HepG2 (cell line): ENCODE results near the gene TMEM167A. TPM values are rescaled to one million over a fixed set of nuclear protein-coding genes. Genes with fewer than 3 reads are reported as not detected.

ENCODE experiments used
- CAMTA2 ChIP-seq: sonication (generic); formaldehyde crosslinking; IDR thresholded peaks from 2 replicates; pipeline ENCODE4 v1.4.0; 2020; ENCODE audit warnings: mild to moderate bottlenecking, missing genetic modification reagents, borderline replicate concordance
- KMT2B ChIP-seq: IDR thresholded peaks from 2 replicates; pipeline ENCODE4 v1.6.1; 2016; ENCODE audit warnings: missing genetic modification reagents, missing compliant biosample characterization
- MIER3 ChIP-seq: IDR thresholded peaks from 2 replicates; pipeline ENCODE4 v1.6.1; 2016; ENCODE audit warnings: missing compliant biosample characterization, borderline replicate concordance
- NAIF1 ChIP-seq: sonication (generic); formaldehyde crosslinking; IDR thresholded peaks from 2 replicates; pipeline ENCODE4 v1.5.0; 2020; ENCODE audit warnings: mild to moderate bottlenecking, missing genetic modification reagents, borderline replicate concordance
- NCOA1 ChIP-seq: sonication (generic); formaldehyde crosslinking; IDR thresholded peaks from 2 replicates; pipeline ENCODE4 v1.9.0; 2021; ENCODE audit warnings: missing genetic modification reagents
- NCOA5 ChIP-seq: sonication (generic); formaldehyde crosslinking; IDR thresholded peaks from 2 replicates; pipeline ENCODE4 v1.4.0; 2020; ENCODE audit warnings: missing genetic modification reagents
- PCBP1 ChIP-seq: fragments of 200-400 bp; formaldehyde crosslinking; IDR thresholded peaks from 2 replicates; pipeline ENCODE4 v1.6.1; 2017; ENCODE audit warnings: mild to moderate bottlenecking, low read depth, low read length, borderline replicate concordance
- POLR2AphosphoS5 ChIP-seq: IDR thresholded peaks from 2 replicates; pipeline ENCODE4 v1.6.1; 2012; ENCODE audit warnings: low read depth, low read length
- PRDM4 ChIP-seq: sonication (generic); formaldehyde crosslinking; IDR thresholded peaks from 2 replicates; pipeline ENCODE4 v1.9.0; 2021; ENCODE audit warnings: missing genetic modification reagents, borderline replicate concordance
- RERE ChIP-seq: IDR thresholded peaks from 2 replicates; pipeline ENCODE4 v1.6.1; 2016; ENCODE audit warnings: low read depth, missing genetic modification reagents, missing compliant biosample characterization
- RNF2 ChIP-seq: fragments of 450-650 bp; conservative IDR thresholded peaks from 2 replicates; pipeline ENCODE4 v1.6.1; 2016; ENCODE audit warnings: low read depth
- SOX5 ChIP-seq: IDR thresholded peaks from 2 replicates; pipeline ENCODE4 v1.6.1; 2016; ENCODE audit warnings: borderline replicate concordance
- ZFP90 ChIP-seq: sonication (generic); formaldehyde crosslinking; IDR thresholded peaks from 2 replicates; pipeline ENCODE4 v1.8.0; 2022; ENCODE audit warnings: missing genetic modification reagents, mild to moderate bottlenecking, inconsistent platforms, borderline replicate concordance
- ZKSCAN1 ChIP-seq: fragments of 150-350 bp; IDR thresholded peaks from 2 replicates; pipeline ENCODE4 v1.6.1; 2014; ENCODE audit warnings: low read length
- ZNF274 ChIP-seq: sonication (generic); formaldehyde crosslinking; IDR thresholded peaks from 2 replicates; pipeline ENCODE4 v1.5.1; 2020; ENCODE audit warnings: mild to moderate bottlenecking, missing genetic modification reagents
- ZNF550 ChIP-seq: sonication (generic); formaldehyde crosslinking; IDR thresholded peaks from 2 replicates; pipeline ENCODE4 v1.4.0; 2020; ENCODE audit warnings: mild to moderate bottlenecking, missing genetic modification reagents, borderline replicate concordance
- ZNF598 ChIP-seq: sonication (generic); formaldehyde crosslinking; IDR thresholded peaks from 2 replicates; pipeline ENCODE4 v1.5.1; 2020; ENCODE audit warnings: mild to moderate bottlenecking, missing genetic modification reagents, borderline replicate concordance
- ZNF720 ChIP-seq: sonication (generic); formaldehyde crosslinking; IDR thresholded peaks from 2 replicates; pipeline ENCODE4 v1.4.0; 2020; ENCODE audit warnings: missing genetic modification reagents
- ZNF780A ChIP-seq: sonication (generic); formaldehyde crosslinking; IDR thresholded peaks from 2 replicates; pipeline ENCODE4 v1.8.0; 2022; ENCODE audit warnings: mild to moderate bottlenecking, missing genetic modification reagents, moderate library complexity
- ZNF839 ChIP-seq: sonication (generic); formaldehyde crosslinking; IDR thresholded peaks from 2 replicates; pipeline ENCODE4 v1.4.0; 2020; ENCODE audit warnings: missing genetic modification reagents, mild to moderate bottlenecking, borderline replicate concordance
- polyA plus RNA-seq, 8 experiments: library from polyadenylated mRNA; depleted of rRNA in 3 of 8; stranded (reverse) in 7 of 8; unstranded in 1 of 8; fragments of >200 nt; fragmentation: Illumina TruSeq in 4 of 8; extraction: Trizol in 4 of 8; gene quantifications; 2 replicates each; pipeline versions ENCODE4 v1.2.1 to v1.2.3, GENCODE V29; 2011 to 2016; ENCODE audit warnings: low read depth in 4 of 8, missing spikeins in 1 of 8, mixed read lengths in 1 of 8; ENCODE audit not compliant: insufficient read depth in 1 of 8
- total RNA-seq, 5 experiments: library from RNA; depleted of rRNA; stranded (reverse); fragments of >200 nt; fragmentation: Illumina TruSeq; extraction: Trizol; gene quantifications; 2 replicates each; pipeline ENCODE4 v1.2.3, GENCODE V29; 2016; ENCODE audit warnings: low read depth in 1 of 5
- TF ChIP-seq, protein P1 (sequence below): IDR thresholded peaks from 2 replicates; pipeline ENCODE4 v1.6.1; 2016

Gene TMEM167A
- total and polyA plus RNA-seq, 2 of the 13 experiments (the other 11 are each of a cell fraction or from before 2014, with no cell fraction given): 47.0 to 78.7 TPM

DNA sequence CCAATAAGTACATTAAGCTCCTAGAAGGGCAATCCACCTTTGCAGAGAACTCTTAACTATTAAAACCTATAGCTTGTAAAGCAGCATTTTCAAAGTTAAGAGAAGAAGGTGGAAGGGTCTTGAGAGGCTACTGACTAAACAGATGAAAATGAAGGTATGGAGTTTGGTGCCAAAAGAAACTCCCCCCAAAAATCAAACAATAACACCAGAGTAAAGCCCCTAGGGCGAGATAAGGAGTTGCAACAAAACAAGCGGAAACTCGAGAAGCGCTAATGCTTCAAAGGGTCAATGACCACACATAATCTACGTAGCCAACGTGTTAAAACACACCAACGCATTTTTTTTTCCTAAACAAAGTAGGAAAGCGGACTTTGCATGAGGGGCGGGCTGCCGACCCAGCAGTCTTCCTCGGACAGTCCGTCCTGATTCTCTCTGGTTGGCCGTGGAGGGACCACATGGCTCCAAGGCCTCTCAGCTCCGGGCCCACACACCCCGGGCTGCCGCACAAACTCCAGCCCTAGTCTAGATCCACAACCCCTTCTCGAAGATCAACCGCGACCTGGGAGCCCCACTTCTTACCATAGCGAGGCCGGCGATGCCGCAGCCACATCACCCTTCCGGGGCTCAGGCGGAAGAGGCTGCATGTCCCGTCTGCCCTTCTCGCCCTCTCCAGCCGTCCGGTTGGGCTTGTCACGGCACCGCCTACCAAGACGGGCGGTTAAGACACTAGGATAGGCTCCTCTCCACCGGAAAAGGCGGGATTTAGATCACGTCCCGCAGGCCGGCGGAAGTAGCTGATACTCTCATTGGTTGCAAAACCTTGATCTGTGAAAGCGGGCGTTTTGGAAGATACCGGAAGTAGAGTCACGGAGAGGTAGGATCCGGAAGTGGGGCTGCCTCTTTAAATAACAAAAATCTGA, at the start of gene TMEM167A, which contains the start of gene XRCC4 (continued):
- TF ChIP-seq RERE: no peak
- TF ChIP-seq ZKSCAN1: no peak
- TF ChIP-seq PRDM4 (CRISPR knock-in tag): no peak
- TF ChIP-seq RNF2: no peak; the same call in 1 of the 2 replicates
- TF ChIP-seq NCOA1 (CRISPR knock-in tag): no peak
- no peak for TF ChIP-seq NCOA5 (CRISPR knock-in tag)
- no peak for TF ChIP-seq ZNF780A (CRISPR knock-in tag)
- TF ChIP-seq NAIF1: no peak
- no peak for TF ChIP-seq ZNF550 (CRISPR knock-in tag)
- peak; percentile 90 for TF ChIP-seq KMT2B
- 0 out of 2 replicates have a peak, but pooled peaks have one; percentile 42 for TF ChIP-seq CAMTA2 (CRISPR knock-in tag)
- TF ChIP-seq ZNF720 (CRISPR knock-in tag): no peak
- TF ChIP-seq, protein P1, sequence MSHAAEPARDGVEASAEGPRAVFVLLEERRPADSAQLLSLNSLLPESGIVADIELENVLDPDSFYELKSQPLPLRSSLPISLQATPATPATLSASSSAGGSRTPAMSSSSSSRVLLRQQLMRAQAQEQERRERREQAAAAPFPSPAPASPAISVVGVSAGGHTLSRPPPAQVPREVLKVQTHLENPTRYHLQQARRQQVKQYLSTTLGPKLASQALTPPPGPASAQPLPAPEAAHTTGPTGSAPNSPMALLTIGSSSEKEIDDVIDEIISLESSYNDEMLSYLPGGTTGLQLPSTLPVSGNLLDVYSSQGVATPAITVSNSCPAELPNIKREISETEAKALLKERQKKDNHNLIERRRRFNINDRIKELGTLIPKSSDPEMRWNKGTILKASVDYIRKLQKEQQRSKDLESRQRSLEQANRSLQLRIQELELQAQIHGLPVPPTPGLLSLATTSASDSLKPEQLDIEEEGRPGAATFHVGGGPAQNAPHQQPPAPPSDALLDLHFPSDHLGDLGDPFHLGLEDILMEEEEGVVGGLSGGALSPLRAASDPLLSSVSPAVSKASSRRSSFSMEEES (CRISPR knock-in tag): no peak
- TF ChIP-seq SOX5 (CRISPR knock-in tag): peak; percentile 34
- TF ChIP-seq ZNF274 (CRISPR knock-in tag): peak; percentile 19; the same call in 1 of the 2 replicates
- peak; percentile 91 for TF ChIP-seq POLR2AphosphoS5
- 0 out of 2 replicates have a peak, but pooled peaks have one; percentile 49 for TF ChIP-seq ZFP90
- TF ChIP-seq PCBP1: no peak
- TF ChIP-seq ZNF598 (CRISPR knock-in tag): peak; percentile 50; the same call in 1 of the 2 replicates
- no peak for TF ChIP-seq MIER3 (CRISPR knock-in tag)
- no peak for TF ChIP-seq ZNF839 (CRISPR knock-in tag)
